ENCODE results near the gene TPD52L2.

The TPD52L2 gene

DNA sequence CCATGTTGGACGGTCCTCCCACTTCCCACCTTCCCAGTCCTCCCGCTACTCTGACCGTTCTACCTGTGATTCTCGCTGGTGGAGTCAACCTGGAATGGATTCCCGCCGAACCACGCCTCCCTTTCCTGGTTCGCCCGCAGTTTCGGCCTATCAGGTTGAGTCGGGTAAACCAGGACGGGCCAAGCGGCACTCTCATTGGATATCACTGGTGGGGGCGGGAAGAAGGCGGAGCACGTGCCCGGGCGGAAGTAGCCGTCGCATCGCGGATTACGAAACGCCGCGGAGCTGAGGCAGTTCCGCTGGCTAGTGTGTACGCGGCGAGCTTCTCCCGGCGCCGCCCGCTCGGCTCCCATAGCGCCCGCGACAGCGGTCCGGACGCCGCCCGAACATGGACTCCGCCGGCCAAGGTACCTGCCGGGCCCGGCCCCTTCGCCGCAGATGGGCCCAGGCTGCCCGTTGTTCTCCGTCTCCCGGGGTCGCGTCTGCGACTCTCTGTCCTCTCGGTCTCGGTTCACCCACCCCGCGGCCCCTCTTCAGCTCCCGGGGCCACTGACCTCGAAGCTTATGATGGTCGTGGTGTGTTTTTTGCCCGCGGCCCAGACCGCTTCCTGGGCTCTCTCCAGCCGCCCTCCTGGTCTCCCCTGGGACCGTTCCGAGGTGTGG is at the start of gene TPD52L2:
TSS of gene TPD52L2 (plus strand) at position 293 of the 663 bp plus-strand sequence. CDS start at position 389, 96 bp downstream.
- Mint-ChIP-seq H3K4me1 (peaks cover 24% of the 10 kb centered on the region), H3K27me3 (no peaks in the 10 kb centered on the region), H3K27ac (peak within 1 kb of the TSS; percentile 97), H3K4me3 (peak within 1 kb of the TSS; percentile 96), H3K36me3 (peaks cover 6% of the 10 kb centered on the region), H3K9me3 (no peaks in the 10 kb centered on the region)

DNA sequence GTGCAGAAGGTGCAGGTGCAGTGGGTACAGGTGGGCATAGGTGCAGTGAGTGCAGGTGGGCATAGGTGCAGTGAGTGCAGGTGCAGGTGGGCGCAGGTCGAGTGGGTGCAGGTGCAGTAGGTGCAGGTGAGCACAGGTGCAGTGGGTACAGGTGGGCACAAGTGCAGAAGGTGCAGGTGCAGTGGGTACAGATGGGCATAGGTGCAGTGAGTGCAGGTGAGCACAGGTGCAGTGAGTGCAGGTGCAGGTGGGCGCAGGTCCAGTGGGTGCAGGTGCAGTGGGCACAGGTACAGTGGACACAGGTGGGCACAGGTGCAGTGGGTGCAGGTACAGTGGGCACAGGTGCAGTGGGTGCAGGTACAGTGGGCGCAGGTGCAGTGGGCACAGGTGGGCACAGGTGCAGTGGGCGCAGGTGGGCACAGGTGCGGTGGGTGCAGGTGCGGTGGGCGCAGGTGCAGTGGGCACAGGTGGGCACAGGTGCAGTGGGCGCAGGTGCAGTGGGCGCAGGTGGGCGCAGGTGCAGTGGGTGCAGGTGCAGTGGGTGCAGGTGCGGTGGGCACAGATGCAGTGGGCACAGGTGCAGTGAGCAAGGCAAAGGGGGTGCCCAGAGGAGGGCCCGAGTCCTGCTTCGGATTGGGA is 49.3 kb upstream of the TPD52L2 start:
- H3K36me3 Mint-ChIP-seq, result no peaks in the 10 kb centered on the region
- no peak overlapping the region for H3K4me3 Mint-ChIP-seq
- H3K9me3 Mint-ChIP-seq, result no peaks in the 10 kb centered on the region
- H3K4me1 Mint-ChIP-seq, result no peaks in the 10 kb centered on the region
- no peaks in the 10 kb centered on the region for H3K27me3 Mint-ChIP-seq
- H3K27ac Mint-ChIP-seq, result no peak overlapping the region

DNA sequence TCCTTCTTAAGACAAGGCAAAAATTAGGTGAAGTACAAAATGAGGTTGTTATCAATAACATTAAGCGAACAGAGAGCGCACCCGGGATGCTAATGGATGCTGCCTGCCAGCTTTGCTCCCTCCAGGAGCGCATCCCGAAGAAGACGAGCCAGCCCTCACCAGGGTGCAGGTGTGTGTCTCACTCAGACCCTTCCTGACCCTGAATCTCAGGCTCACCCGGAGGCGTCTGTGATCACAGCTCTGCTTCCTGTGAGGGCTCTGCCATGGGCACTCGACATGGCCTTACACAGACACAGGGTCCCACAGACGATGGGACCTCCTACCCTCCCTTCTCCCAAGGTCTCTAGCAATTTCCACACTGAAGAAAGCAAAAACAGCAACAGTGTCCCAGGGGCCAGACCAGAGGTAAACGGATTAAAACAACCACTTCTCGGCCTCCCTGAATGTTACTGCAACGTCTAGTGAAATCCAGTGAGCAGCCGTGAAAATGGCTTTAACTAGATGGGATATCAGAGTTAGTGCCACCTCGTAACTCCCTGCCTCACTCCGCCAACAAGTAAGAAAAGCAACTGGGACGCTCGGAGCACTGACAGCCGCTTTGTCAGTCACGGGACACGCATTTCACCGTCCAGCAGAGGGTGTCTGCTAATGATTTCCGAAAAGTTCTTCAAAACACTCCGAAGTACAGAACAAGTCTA is 45.7 kb upstream of the TPD52L2 start:
- no peak overlapping the region for H3K4me3 Mint-ChIP-seq
- H3K36me3 Mint-ChIP-seq, result no peaks in the 10 kb centered on the region
- no peak overlapping the region for H3K27ac Mint-ChIP-seq
- no peaks in the 10 kb centered on the region for H3K9me3 Mint-ChIP-seq
- H3K27me3 Mint-ChIP-seq, result no peaks in the 10 kb centered on the region
- no peaks in the 10 kb centered on the region for H3K4me1 Mint-ChIP-seq

DNA sequence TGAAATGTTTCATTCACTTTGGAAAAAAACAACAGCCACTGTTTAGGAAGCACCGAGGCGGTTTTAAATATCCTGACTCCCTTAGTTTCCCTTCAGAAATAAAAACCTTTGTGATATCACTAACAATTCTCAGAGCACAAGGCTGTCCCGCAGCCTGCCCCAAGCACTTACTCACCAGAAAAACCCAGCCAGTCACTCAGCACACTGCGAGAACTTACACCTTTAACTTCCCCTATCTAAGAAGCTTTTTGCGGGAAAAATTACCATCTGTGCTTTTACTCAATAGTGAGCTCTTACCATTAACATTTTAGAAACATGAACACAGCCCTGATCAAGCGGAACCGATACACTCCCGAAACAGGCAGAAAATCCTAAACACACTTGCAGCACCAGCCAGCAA is 43.3 kb upstream of the TPD52L2 start:
- H3K36me3 Mint-ChIP-seq, result no peaks in the 10 kb centered on the region
- H3K27ac Mint-ChIP-seq, result no peak overlapping the region
- peaks cover 9% of the 10 kb centered on the region for H3K27me3 Mint-ChIP-seq
- H3K4me1 Mint-ChIP-seq, result no peaks in the 10 kb centered on the region
- H3K9me3 Mint-ChIP-seq, result no peaks in the 10 kb centered on the region
- no peak overlapping the region for H3K4me3 Mint-ChIP-seq

DNA sequence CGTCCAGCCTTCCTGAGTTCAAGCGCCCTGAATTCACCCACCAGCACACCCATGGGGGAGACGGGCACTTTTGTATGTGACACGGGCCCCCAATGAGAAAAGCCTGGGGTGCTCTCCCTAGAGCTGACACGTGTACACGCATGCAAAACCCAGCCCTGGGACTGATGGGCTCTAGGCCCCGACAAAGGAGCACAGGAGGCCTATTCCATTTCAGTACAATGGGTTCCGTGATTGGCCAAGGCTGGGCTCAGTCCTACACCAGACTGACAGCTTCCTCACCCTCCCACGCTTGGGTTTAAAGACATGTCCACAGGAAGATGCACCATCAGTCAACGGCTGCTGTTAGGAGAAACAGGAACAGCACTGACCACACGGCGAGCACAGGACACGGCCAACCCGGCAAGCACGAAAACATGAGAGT is 42.8 kb upstream of the TPD52L2 start:
- peaks cover 9% of the 10 kb centered on the region for H3K27me3 Mint-ChIP-seq
- H3K4me3 Mint-ChIP-seq, result no peak overlapping the region
- H3K9me3 Mint-ChIP-seq, result no peaks in the 10 kb centered on the region
- no peaks in the 10 kb centered on the region for H3K36me3 Mint-ChIP-seq
- H3K4me1 Mint-ChIP-seq, result no peaks in the 10 kb centered on the region
- no peak overlapping the region for H3K27ac Mint-ChIP-seq

DNA sequence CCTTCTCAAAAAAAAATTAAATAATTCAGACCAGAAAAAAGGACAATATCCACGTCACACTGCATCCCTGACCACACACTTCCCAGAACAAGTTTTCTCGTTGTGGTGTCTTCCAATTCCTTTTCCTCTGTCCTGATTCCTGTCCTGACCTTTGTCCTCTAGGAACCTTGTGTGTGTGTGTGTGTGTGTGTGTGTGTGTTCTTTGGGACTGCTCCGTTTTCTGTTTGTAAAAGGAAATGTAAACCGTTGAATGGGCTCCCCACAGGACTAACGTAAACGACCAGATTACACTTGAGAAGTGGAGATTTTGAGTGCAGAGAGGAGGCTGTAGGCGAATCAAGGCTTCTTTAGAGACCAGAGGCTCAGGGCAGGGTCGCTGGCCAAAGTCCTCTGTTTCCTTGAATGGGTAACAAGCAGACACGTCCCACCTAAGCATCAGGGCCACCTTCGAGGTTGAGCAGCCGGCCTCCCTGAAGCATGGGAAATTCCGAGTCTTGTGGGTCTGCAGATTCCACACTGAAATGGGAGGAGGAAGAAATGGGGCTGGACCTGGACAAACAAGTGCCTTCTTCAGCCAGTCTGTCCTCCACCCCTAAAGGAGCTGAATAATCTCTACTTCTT is 41.3 kb upstream of the TPD52L2 start:
- no peak overlapping the region for H3K4me3 Mint-ChIP-seq
- H3K27ac Mint-ChIP-seq, result no peak overlapping the region
- H3K4me1 Mint-ChIP-seq, result no peaks in the 10 kb centered on the region
- H3K27me3 Mint-ChIP-seq, result peaks cover 13% of the 10 kb centered on the region
- no peaks in the 10 kb centered on the region for H3K36me3 Mint-ChIP-seq
- no peaks in the 10 kb centered on the region for H3K9me3 Mint-ChIP-seq

DNA sequence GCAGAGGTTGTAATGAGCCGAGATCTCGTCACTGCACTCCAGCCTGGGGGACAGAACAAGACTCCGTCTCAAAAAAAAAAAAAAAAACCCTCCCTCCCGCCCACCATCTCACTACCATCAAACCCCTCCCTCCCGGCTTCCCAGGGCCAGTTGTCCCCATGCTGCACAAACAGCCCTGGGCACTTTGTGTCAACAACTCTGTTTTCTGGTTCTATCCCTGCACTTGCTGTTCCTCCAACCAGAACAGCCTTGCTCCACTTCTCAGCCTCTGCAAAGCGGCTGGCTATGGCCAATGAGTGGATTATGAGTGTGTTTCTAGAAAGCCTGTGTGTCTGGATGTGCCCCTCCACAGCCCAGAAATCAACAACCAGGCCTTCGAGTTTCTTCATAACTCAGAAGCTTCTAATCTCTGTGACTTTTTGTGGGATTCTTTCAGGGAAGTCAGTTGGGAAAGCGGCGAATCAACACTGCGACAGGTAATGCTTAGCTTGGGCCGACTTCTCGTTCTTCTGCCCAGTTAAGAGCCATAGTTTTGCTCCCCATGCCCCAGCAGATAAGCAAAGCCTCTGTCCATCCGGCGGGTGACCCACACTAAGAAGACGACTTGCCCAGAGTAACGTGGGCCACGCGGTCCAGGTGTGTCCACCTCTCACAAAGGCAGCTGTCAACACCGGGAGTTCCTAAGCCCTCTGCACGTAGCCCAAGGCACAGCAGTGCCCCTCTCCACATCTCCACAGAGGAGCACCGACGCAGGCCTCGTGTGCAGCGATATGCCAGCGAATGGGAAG is 39.5 kb upstream of the TPD52L2 start:
- Mint-ChIP-seq H3K36me3 (peaks cover 1% of the 10 kb centered on the region), H3K4me3 (no peak overlapping the region), H3K27ac (no peak overlapping the region), H3K27me3 (peaks cover 25% of the 10 kb centered on the region), H3K4me1 (peaks cover 10% of the 10 kb centered on the region), H3K9me3 (no peaks in the 10 kb centered on the region)

DNA sequence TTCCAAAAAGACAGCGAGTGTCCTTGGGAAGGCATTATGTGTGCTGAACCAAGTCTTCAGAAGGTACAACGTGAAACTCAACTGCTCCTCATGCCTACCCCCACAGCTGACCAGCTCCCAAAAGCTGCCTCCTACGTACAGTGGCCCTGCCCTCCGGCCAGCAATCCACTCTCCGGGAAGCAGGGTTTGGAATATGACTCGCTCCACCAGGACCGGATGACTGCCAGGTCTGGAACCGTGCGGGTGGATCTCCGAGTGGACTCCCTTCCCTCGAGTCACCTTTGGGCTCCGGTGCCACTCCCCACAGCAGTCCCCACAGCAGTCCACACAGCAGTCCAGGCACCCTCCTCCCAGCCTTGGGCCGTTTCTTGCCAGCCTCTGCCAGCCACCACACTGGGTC is 38.3 kb upstream of the TPD52L2 start:
- Mint-ChIP-seq H3K4me3 (no peak overlapping the region), H3K36me3 (peaks cover 1% of the 10 kb centered on the region), H3K27ac (no peak overlapping the region), H3K4me1 (peaks cover 10% of the 10 kb centered on the region), H3K27me3 (peaks cover 25% of the 10 kb centered on the region), H3K9me3 (no peaks in the 10 kb centered on the region)

DNA sequence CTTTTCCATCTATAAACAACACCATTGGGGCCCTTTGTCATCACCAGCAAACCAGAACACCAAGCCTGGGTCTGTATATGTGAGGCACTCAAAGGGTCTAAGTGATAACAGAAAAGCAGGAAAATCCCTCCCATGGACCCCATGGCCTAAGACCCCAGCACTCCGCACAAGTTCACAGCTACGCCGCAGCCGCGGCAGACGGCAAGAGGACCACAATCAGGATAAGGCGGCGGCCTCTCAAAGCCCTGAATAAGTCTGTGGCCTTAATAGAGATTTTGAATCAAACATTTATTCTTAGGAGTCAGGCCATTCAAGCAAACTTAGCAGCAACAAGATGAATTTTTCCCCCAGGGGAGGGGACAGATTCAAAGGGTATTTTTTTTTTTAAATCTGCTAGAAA is 36.9 kb upstream of the TPD52L2 start:
- H3K4me3 Mint-ChIP-seq, result no peak overlapping the region

DNA sequence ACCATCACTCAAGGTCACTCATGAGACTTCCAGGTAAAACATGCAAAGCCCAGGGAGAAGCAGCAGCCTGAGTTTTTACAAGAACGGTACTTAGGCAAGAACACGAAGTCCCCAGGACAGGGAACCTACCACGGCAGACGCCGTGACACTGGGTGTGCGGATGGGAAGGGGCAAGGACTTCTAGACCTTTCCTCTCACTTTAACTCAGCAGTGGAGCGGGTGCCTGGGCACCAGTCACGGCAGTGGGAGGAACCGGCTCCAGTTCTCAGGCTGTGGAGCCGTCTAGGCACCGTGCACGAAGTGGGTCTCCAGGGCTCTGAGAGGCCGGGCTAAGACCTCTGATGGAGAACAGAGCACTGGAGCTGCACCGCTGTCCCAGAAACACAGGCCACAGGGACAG is 36.5 kb upstream of the TPD52L2 start:
- Mint-ChIP-seq H3K27ac (no peak overlapping the region), H3K4me3 (no peak overlapping the region), H3K4me1 (peaks cover 10% of the 10 kb centered on the region), H3K27me3 (peaks cover 25% of the 10 kb centered on the region), H3K9me3 (no peaks in the 10 kb centered on the region), H3K36me3 (peaks cover 1% of the 10 kb centered on the region)

More for the DNA sequence above, 36.9 kb upstream of the TPD52L2 start:
- Mint-ChIP-seq H3K9me3 (no peaks in the 10 kb centered on the region), H3K4me1 (peaks cover 10% of the 10 kb centered on the region), H3K27ac (no peak overlapping the region), H3K27me3 (peaks cover 25% of the 10 kb centered on the region), H3K36me3 (peaks cover 1% of the 10 kb centered on the region)

DNA sequence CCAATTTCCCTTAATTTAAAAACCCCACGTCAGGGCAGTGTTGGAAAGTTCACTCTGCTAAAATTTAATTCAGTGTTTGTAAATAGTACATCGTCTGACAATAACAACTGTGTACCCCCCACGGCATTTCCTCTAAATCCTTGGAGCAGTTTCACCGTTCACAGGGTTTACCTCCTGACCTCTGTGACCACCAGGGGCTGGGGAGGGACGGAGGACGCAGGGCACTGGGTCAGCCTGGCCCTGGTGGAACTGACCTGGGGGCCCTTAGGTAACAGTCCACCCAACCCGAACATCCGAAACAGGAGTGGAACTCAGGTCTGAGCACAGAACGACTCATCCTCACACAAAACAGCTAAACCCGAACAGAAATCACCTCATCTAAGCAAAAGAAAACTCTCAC is 36.1 kb upstream of the TPD52L2 start:
- Mint-ChIP-seq H3K27ac (no peak overlapping the region), H3K36me3 (peaks cover 1% of the 10 kb centered on the region), H3K27me3 (peaks cover 26% of the 10 kb centered on the region), H3K4me1 (peaks cover 10% of the 10 kb centered on the region), H3K9me3 (no peaks in the 10 kb centered on the region), H3K4me3 (no peak overlapping the region)

DNA sequence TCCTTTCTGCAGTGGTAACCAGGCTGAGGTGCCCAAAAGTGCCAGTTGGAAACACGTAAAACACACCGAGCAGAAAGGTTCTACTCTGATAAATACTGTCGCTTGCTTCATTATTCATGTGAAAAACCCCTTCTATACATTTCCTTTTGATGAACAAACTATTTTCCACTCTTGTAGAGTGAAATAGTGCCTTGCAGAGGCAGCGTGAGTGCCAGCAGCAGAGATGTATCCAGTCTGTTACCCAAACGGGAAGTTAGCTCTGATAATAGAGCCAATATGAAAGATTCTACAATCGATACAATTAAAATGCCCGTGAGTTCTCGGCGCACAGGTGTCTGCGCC is 35.5 kb upstream of the TPD52L2 start:
- peak overlapping the region; percentile 78 for H3K27ac Mint-ChIP-seq

DNA sequence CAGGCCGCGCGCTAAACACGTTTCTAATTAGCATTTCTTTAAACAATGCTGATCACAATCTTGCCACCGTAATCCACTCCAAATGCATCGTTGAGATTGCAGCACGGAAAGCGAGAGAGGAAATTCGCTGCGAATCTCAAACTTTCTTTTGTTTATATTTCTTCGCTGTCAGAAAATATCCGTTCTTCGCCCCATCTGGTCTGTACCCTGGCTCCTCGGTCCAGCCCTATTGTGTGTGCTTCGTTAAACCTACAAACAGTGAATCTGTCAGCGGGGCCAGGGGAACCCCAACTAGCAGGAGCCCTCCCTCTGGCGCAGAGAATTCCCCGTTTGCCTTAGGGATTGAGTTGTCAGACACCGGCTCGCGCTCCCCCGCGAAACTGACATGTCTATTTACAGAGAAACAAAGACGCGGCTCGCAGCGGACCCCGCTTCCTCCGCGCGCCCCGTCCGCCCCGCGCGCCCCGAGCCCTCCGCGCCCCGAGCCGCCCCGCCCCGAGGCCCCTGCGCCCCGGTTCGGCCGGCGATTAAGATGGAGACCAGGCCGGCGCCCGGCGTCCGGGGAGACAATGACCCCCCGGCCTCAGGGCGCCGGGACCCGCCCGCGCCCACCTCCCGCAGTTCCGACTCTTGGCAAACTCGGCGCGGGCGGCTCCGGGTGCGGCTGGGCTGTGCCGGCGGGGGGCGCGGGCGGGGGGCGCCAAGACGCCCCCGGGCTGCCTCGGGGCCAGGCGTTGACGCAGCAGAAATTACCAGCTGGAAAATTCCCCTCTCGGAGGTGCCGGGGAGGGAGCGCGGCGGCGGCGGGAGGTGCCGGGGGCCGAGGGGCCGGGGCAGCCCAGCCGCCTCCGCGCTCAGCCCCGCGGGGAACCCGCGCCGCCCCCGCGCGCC is 34.9 kb upstream of the TPD52L2 start:
- Mint-ChIP-seq H3K27me3 (peaks cover 26% of the 10 kb centered on the region), H3K9me3 (no peaks in the 10 kb centered on the region), H3K36me3 (peaks cover 1% of the 10 kb centered on the region), H3K4me3 (peak overlapping the region; percentile 87), H3K27ac (peak overlapping the region; percentile 78), H3K4me1 (peaks cover 10% of the 10 kb centered on the region)

More for the DNA sequence above, 35.5 kb upstream of the TPD52L2 start:
- no peaks in the 10 kb centered on the region for H3K9me3 Mint-ChIP-seq
- peaks cover 10% of the 10 kb centered on the region for H3K4me1 Mint-ChIP-seq
- H3K36me3 Mint-ChIP-seq, result peaks cover 1% of the 10 kb centered on the region
- peak overlapping the region; percentile 87 for H3K4me3 Mint-ChIP-seq
- H3K27me3 Mint-ChIP-seq, result peaks cover 26% of the 10 kb centered on the region

DNA sequence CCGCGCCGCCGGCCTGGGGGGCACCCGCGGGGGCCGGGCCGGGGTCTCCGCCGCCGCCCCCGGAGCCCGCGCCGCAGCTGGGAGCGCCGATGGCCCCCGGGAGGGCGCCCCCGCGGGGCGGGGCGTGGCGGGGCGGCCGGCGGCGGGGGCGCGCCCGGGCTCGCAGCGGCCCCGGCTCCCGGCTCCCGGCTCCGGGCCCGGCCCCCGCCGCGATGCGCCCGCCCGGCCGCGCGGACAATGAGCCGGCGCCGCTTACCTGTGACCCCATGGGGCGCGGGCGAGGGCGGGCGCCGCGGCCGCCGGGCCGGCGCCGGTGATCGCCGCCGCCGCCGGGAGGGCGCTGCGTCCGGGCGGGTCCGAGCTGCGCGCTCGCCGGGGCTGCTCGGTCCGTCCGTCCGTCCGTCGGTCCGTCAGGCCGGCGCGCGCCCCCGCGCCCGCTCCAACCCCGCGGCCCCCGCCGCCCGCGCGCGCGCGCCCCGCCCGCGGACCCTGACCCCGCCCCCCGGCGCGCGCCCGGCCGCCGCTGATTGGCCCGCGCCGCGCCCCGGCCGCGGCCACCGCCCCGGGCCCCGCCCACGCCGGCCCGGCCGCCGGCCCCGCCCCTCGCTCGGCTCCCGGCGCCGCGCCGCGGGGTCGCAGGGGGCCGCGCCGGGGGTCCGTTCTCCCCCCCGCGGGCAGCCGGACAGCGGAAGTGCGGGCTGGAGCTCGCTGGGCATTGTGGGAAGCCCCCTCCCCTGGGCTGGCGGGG is 34.1 kb upstream of the TPD52L2 start, which contains the start of gene ZBTB46:
TSS of gene ZBTB46 (minus strand) at position 424 of the 748 bp plus-strand sequence. CDS start 40,507 bp downstream, outside the sequence.
- Mint-ChIP-seq H3K27me3 (peaks cover 19% of the 10 kb centered on the region), H3K4me1 (peaks cover 10% of the 10 kb centered on the region), H3K9me3 (no peaks in the 10 kb centered on the region), H3K36me3 (peaks cover 1% of the 10 kb centered on the region), H3K4me3 (peak within 1 kb of the TSS; percentile 87), H3K27ac (peak within 1 kb of the TSS; percentile 56)
